Osteoblast (primary cell): ENCODE results near the gene TRIM66. TPM values are rescaled to one million over a fixed set of nuclear protein-coding genes. Genes with fewer than 3 reads are reported as not detected.

Experiments
- DNase-seq: peaks from one replicate; pipeline ENCODE4 v3.0.0; 2011; ENCODE audit warnings: low spot score, mixed read lengths; ENCODE audit not compliant: insufficient read length; ENCODE audit errors: missing footprints
- H2AFZ ChIP-seq: 2 replicates; pipeline ENCODE4 v1.6.0; 2011; ENCODE audit warnings: mild to moderate bottlenecking, low read length
- H3K27ac ChIP-seq: 2 replicates; pipeline ENCODE4 v1.5.1; 2011; ENCODE audit warnings: mild to moderate bottlenecking, low read depth, low read length, moderate library complexity
- H3K27me3 ChIP-seq: 2 replicates; pipeline ENCODE4 v1.6.0; 2012; ENCODE audit warnings: mild to moderate bottlenecking, control low read depth, inconsistent platforms, low read length, moderate library complexity; ENCODE audit not compliant: insufficient read depth
- H3K36me3 ChIP-seq: 2 replicates; pipeline ENCODE4 v1.5.1; 2011; ENCODE audit warnings: mild to moderate bottlenecking, low read length, control low read depth, moderate library complexity; ENCODE audit not compliant: insufficient read depth
- H3K4me1 ChIP-seq: 2 replicates; pipeline ENCODE4 v1.5.1; 2011; ENCODE audit warnings: mild to moderate bottlenecking, low read length, control low read depth, moderate library complexity; ENCODE audit not compliant: insufficient read depth
- H3K4me2 ChIP-seq: 2 replicates; pipeline ENCODE4 v1.6.0; 2011; ENCODE audit warnings: mild to moderate bottlenecking, low read length; ENCODE audit not compliant: insufficient read depth
- H3K4me3 ChIP-seq: fragments of 200-600 bp; sonication (generic); 3 replicates; pipeline ENCODE4 v1.5.1; 2012; ENCODE audit warnings: mild to moderate bottlenecking, low read length, inconsistent platforms; ENCODE audit not compliant: insufficient read depth
- H3K79me2 ChIP-seq: 2 replicates; pipeline ENCODE4 v1.6.0; 2012; ENCODE audit warnings: mild to moderate bottlenecking, low read length, control low read depth, inconsistent platforms; ENCODE audit not compliant: insufficient read depth
- H3K9me3 ChIP-seq: 2 replicates; pipeline ENCODE4 v1.5.1; 2011; ENCODE audit warnings: low read depth, low read length, control low read depth
- H4K20me1 ChIP-seq: 2 replicates; pipeline ENCODE4 v1.6.0; 2012; ENCODE audit warnings: mild to moderate bottlenecking, low read length, control low read depth; ENCODE audit not compliant: insufficient read depth
- CTCF ChIP-seq: IDR thresholded peaks from 2 replicates; pipeline ENCODE4 v1.5.1; 2011; ENCODE audit warnings: mild to moderate bottlenecking, low read depth, low read length, moderate library complexity; ENCODE audit errors: extremely low read depth
- total RNA-seq: library from RNA; depleted of rRNA; stranded (reverse); fragments of >200 nt; gene quantifications from 2 replicates; pipeline ENCODE4 v1.2.3, GENCODE V29; 2012

The TRIM66 gene
- total RNA-seq, 1 donor = 9.0 TPM

DNA sequence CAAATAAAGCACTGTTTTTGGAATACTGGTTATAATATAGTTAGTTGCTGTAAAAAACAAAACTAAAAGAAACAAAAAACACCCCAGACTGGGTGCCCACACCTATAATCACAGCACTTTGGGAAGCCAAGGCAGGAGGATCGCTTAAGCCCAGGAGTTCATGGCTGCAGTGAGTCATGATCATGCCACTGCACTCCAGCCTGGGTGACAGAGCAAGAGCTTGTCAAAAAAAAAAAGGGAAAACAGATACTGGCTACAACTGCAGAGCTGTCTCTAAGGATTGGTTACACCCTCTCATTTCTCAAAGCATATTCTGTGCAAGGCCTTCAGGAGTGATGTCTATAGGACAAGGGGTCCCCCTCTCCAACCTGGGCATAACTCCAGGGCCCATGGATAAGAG is 73.8 kb downstream of the TRIM66 start:
- H3K9me3 ChIP-seq = no peaks in the 10 kb centered on the region
- no peaks in the 10 kb centered on the region for H3K27me3 ChIP-seq
- no peak for DNase-seq
- no peak for TF ChIP-seq CTCF
- no peak overlapping the region for H3K4me3 ChIP-seq
- no peaks in the 10 kb centered on the region for H4K20me1 ChIP-seq
- H3K4me2 ChIP-seq = no peak overlapping the region
- no peaks in the 10 kb centered on the region for H3K79me2 ChIP-seq
- H3K4me1 ChIP-seq = peaks cover 13% of the 10 kb centered on the region
- H2AFZ ChIP-seq = peak overlapping the region; percentile 37
- no peak overlapping the region for H3K27ac ChIP-seq
- no peaks in the 10 kb centered on the region for H3K36me3 ChIP-seq

DNA sequence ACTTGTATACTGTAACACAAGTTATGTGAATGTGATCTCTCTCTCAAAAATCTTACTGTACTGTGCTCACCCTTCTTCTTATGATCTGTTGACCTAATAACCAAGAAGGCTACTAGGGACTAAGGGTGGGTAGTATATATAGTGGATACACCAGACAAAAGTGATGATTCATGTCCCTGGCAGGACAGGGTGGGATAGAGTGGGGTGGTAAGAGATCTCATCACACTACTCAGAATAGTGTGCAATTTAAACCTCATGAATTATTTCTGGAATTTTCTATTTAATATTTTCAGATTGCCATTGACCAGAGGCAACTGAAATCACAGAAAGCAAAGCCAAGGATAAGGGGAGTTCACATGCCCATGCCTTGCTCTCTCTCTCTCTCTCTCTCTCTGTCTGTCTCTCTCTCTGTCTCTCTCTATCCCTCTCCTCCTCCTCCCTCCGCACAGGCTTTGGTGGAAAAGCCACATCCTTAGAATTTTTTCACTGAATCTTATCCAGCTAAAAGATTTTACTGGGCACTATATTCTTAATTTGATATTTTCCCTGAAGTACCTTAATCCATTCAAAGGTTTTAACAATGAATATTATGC is 76.4 kb downstream of the TRIM66 start:
- no peak overlapping the region for H3K4me2 ChIP-seq
- H3K79me2 ChIP-seq = no peaks in the 10 kb centered on the region
- H3K4me1 ChIP-seq = peaks cover 13% of the 10 kb centered on the region
- no peaks in the 10 kb centered on the region for H3K36me3 ChIP-seq
- no peak overlapping the region for H3K27ac ChIP-seq
- no peak for TF ChIP-seq CTCF
- DNase-seq = no peak
- no peak overlapping the region for H2AFZ ChIP-seq
- no peaks in the 10 kb centered on the region for H3K9me3 ChIP-seq
- H3K4me3 ChIP-seq = no peak overlapping the region
- H3K27me3 ChIP-seq = no peaks in the 10 kb centered on the region
- no peaks in the 10 kb centered on the region for H4K20me1 ChIP-seq

DNA sequence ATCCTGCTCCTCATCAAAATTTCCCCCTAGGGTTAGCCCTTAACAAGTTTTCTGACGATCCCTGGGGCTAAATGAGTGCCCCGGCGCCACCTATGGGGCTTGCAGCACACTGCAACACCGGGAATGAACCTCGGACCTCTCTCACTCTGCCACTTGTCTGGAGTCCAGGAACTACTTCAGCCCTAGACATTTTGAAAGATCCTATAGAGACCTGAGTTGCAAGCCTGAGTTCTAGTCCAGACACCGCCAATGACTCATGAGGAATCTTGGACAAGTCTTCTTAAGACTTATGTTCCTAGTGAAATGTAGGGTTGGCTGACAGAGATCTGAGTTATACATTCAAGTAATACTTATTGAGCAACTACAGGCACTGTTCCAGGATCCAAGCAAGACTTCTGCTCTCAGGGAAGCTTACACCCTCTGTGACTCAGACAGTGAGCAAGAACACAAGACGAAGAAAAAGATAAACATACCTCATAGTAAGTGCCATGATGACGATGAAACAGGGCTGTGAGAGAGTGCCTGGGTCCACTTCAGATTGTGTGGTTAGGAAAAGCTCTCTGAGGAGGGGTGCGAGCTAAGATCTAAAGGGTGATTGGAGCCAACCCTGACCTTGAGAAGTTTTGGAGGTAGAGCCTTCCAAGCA is 78.3 kb downstream of the TRIM66 start:
- H3K79me2 ChIP-seq = no peaks in the 10 kb centered on the region
- no peaks in the 10 kb centered on the region for H4K20me1 ChIP-seq
- DNase-seq = peak; percentile 94
- no peak overlapping the region for H3K4me3 ChIP-seq
- no peaks in the 10 kb centered on the region for H3K9me3 ChIP-seq
- H3K27me3 ChIP-seq = no peaks in the 10 kb centered on the region
- peak; percentile 92 for TF ChIP-seq CTCF
- H2AFZ ChIP-seq = no peak overlapping the region
- H3K4me2 ChIP-seq = peak overlapping the region; percentile 56
- peak overlapping the region; percentile 80 for H3K27ac ChIP-seq
- peaks cover 13% of the 10 kb centered on the region for H3K4me1 ChIP-seq
- H3K36me3 ChIP-seq = no peaks in the 10 kb centered on the region

DNA sequence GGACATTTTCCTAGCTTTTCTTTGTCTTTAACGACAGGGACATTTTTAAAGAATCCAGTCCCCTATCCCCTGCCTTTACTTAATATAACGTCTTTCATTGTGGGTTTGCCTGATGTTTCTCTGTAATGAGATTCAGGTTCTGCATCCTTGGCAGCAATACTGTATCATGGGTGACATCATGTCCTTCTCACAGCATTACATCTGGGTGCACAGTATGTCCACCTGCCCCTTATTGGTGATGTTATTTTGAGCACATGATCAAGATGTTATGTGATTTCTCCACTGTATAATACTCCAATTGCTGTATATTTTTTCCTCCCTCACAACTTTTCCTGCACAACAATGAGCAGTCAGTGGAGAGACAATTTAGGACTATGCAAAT is 78.8 kb downstream of the TRIM66 start:
- no peak overlapping the region for H3K4me2 ChIP-seq
- no peak overlapping the region for H2AFZ ChIP-seq
- no peaks in the 10 kb centered on the region for H3K27me3 ChIP-seq
- peaks cover 10% of the 10 kb centered on the region for H3K4me1 ChIP-seq
- H3K9me3 ChIP-seq = no peaks in the 10 kb centered on the region
- H3K36me3 ChIP-seq = no peaks in the 10 kb centered on the region
- no peak for DNase-seq
- peak overlapping the region; percentile 35 for H3K27ac ChIP-seq
- H4K20me1 ChIP-seq = no peaks in the 10 kb centered on the region
- no peak overlapping the region for H3K4me3 ChIP-seq
- no peak for TF ChIP-seq CTCF
- H3K79me2 ChIP-seq = no peaks in the 10 kb centered on the region
